Erythroblast (primary cell): ENCODE measurements around the gene MEP1A.
"Not testable (repeated sequence)": the region's sequence is repeated elsewhere in the genome, so short reads cannot be mapped to it uniquely, and the experiment has no call there.

Experiments used
- GATA1 ChIP-seq: IDR thresholded peaks from 2 replicates; pipeline ENCODE4 v1.6.1; 2011; ENCODE audit warnings: low read depth, mild to moderate bottlenecking, control low read depth, low read length, moderate library complexity
- POLR2A ChIP-seq: IDR thresholded peaks from 2 replicates; pipeline ENCODE4 v1.6.1; 2011; ENCODE audit warnings: mild to moderate bottlenecking, low read length

DNA sequence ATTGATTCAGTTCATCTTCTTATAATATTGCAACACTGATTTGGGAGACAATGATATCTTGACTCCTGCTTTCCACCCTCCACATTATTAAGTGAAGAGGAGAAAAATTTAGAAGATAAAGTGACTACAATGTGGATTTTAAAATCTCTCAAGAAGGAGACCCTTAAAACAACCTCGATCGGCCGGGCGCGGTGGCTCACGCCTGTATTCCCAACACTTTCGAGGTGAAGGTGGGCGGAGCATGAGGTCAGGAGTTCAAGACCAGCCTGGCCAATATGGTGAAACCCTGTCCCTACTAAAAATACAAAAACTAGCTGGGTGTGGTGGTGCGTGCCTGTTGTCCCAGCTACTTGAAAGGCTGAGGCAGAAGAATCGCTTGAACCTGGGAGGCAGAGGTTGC lies 28.9 kb upstream of the MEP1A start:
- not testable (repeated sequence) for TF ChIP-seq POLR2A, GATA1
